Mammary epithelial cell (primary cell): ENCODE measurements around the gene SRSF7.

Experiments
- CTCF ChIP-seq, 2 donors: IDR thresholded peaks in 1 of 2; conservative IDR thresholded peaks in 1 of 2; 2 replicates each; pipeline ENCODE4 v1.5.1; 2011 to 2012; ENCODE audit warnings: inconsistent platforms in 2 of 2, low read length in 2 of 2, mild to moderate bottlenecking in 2 of 2, control low read depth in 1 of 2, low read depth in 1 of 2; ENCODE audit not compliant: insufficient read depth in 1 of 2; ENCODE audit errors: extremely low read depth in 1 of 2
- EZH2 ChIP-seq: IDR thresholded peaks from 2 replicates; pipeline ENCODE4 v1.6.1; 2012; ENCODE audit warnings: low read length, inconsistent platforms, borderline replicate concordance

- TF ChIP-seq EZH2 (no peak), CTCF (conservative IDR thresholded peaks at IDR 0.05 in 1 of 2, IDR thresholded peaks at IDR 0.05 in 1 of 2; ENCODE audit: extremely low read depth in 1 of 2, insufficient read depth in 1 of 2, low read depth in 1 of 2, low read length in 2 of 2) (no peak)
These were observed 910 bp downstream of the SRSF7 start for GRCh38 chr2:38750011-38750890.
